ENCODE data around the gene ANO7. TPM values are rescaled to one million over a fixed set of nuclear protein-coding genes. Genes with fewer than 3 reads are reported as not detected.

The ANO7 gene
- total RNA-seq, 1 experiment from 2014 or later: 0.84 TPM

GRCh38 chr2:241223211-241224017, 34.9 kb downstream of the ANO7 start:
- Histone ChIP-seq H3K4me2 (ENCODE audit: low read length) (peak overlapping the region; percentile 40), H3K9me2 (ENCODE audit: insufficient read depth) (no peaks in the 10 kb centered on the region), H3K4me1 (ENCODE audit: control insufficient read depth in 1 of 2, insufficient read depth in 2 of 2, low read length in 2 of 2) (peaks cover 13 to 17% of the 10 kb centered on the region in 2 experiments), H4K20me1 (ENCODE audit: insufficient read depth) (no peaks in the 10 kb centered on the region), H3K9ac (ENCODE audit: low read length) (no peak overlapping the region), H2AFZ (ENCODE audit: low read depth, low read length, poor library complexity, severe bottlenecking) (no peak overlapping the region), H3K9me3 (ENCODE audit: control insufficient read depth in 1 of 2, insufficient read depth in 1 of 2, low read depth in 1 of 2, low read length in 2 of 2) (no peaks in the 10 kb centered on the region), H3K27me3 (ENCODE audit: insufficient read depth, low read length) (no peaks in the 10 kb centered on the region), H3K4me3 (replicated peaks in 1 of 2; ENCODE audit: low read depth in 1 of 2, low read length in 2 of 2) (no peak overlapping the region), H3K27ac (ENCODE audit: low read depth, low read length) (peak overlapping the region; percentile 26; the same call in 1 of the 2 replicates), H3K79me2 (ENCODE audit: insufficient read depth, low read length) (no peaks in the 10 kb centered on the region), H3K36me3 (ENCODE audit: control insufficient read depth in 1 of 2, insufficient read depth in 2 of 2, low read length in 2 of 2) (peaks cover 10 to 11% of the 10 kb centered on the region in 2 experiments; a peak in 3 of 4 replicates)
- ChIA-PET POLR2A (no interaction called here), RAD21 (ENCODE audit: low non-redundant PET in 1 of 2, low total read pairs in 2 of 2, uncharacterized antibody in 2 of 2, unreplicated experiment in 2 of 2) (no interaction called here), CTCF (no interaction called here)
- TF ChIP-seq TCF7L2 (IDR thresholded peaks at IDR 0.05; ENCODE audit: borderline replicate concordance, extremely low read depth, insufficient read depth, insufficient read length) (peak; percentile 80), SRF (IDR thresholded peaks at IDR 0.05; ENCODE audit: low read depth) (peak; percentile 84), ZNF274 (IDR thresholded peaks at IDR 0.05; ENCODE audit: low read depth, low read length) (no peak), MAX (IDR thresholded peaks at IDR 0.05) (no peak), EGR1 (IDR thresholded peaks at IDR 0.05; ENCODE audit: low read depth) (no peak), ZFX (IDR thresholded peaks at IDR 0.05) (no peak), FOSL1 (IDR thresholded peaks at IDR 0.05; ENCODE audit: low read depth) (no peak), CEBPB (IDR thresholded peaks at IDR 0.05; ENCODE audit: low read depth) (no peak), SIN3A (IDR thresholded peaks at IDR 0.05; ENCODE audit: low read depth) (no peak), YY1 (IDR thresholded peaks at IDR 0.05; ENCODE audit: extremely low read depth, insufficient replicate concordance, low read depth, low read length) (no peak)
- no peak for DNase-seq (ENCODE audit: low read depth, low spot score)
- ATAC-seq: peak; percentile 62
- intact Hi-C loops (cut with micrococcal nuclease): no loop called here
- no TSS peak for BruUV-seq (replicated peaks)
